HCT116 (cell line): ENCODE measurements around the gene PTPRJ. TPM values are rescaled to one million over a fixed set of nuclear protein-coding genes. Genes with fewer than 3 reads are reported as not detected.

ENCODE experiments used
- ATAC-seq: fragments of 200-7000 bp; cut with Tn5 transposase; 2 replicates; pipeline ENCODE4 v1.9.1; 2020; ENCODE audit warnings: mild to moderate bottlenecking, moderate library complexity
- BruUV-seq: library from RNA; stranded (reverse); fragments of 400-500 nt; replicated peaks from 2 replicates; lab custom pipeline; 2021; lab: Mats Ljungman, UMichigan
- CTCF ChIA-PET: fragments of 300-600 bp; sonication (Branson Sonifier 250); formaldehyde crosslinking; loops from one replicate; lab custom pipeline; 2021; ENCODE audit warnings: antibody characterized with exemption; lab: Charles Lee
- POLR2A ChIA-PET: fragments of 300-600, 350-600 bp; sonication (Branson Sonifier 250); formaldehyde crosslinking; loops from one replicate; lab custom pipeline; 2021; ENCODE audit warnings: antibody characterized with exemption; lab: Charles Lee
- RAD21 ChIA-PET, 2 experiments: fragments of 300-600 bp; sonication (Branson Sonifier 250); formaldehyde crosslinking; loops; one replicate each; lab custom pipeline; 2023; ENCODE audit warnings: low total read pairs in 2 of 2; ENCODE audit not compliant: uncharacterized antibody in 2 of 2, unreplicated experiment in 2 of 2, low non-redundant PET in 1 of 2; lab: Charles Lee
- DNase-seq: peaks from one replicate; pipeline ENCODE4 v3.0.0-alpha.2; 2010; ENCODE audit warnings: low read depth, low spot score
- H2AFZ ChIP-seq: fragments of 200-600 bp; shearing (Covaris generic), sonication (generic); 2 replicates; pipeline ENCODE4 v1.6.1; 2017; ENCODE audit warnings: low read depth, mixed run types, mixed read lengths, antibody characterized with exemption, low read length; ENCODE audit not compliant: poor library complexity, severe bottlenecking
- H3K27ac ChIP-seq: 2 replicates; pipeline ENCODE4 v1.5.1; 2012; ENCODE audit warnings: low read depth, low read length
- H3K27me3 ChIP-seq: fragments of 200-600 bp; sonication (generic); 2 replicates; pipeline ENCODE4 v1.6.1; 2016; ENCODE audit warnings: mixed run types, low read length, mixed read lengths; ENCODE audit not compliant: insufficient read depth
- H3K36me3 ChIP-seq, 2 experiments: fragments of 200-500 bp in 1 of 2; fragments of 200-600 bp in 1 of 2; sonication (Bioruptor generic) in 1 of 2; sonication (generic) in 1 of 2; 2 replicates each; pipeline versions ENCODE4 v1.5.1 to v1.6.1; 2014 to 2016; ENCODE audit warnings: low read length in 2 of 2, inconsistent platforms in 1 of 2, mixed read lengths in 1 of 2, mixed run types in 1 of 2; ENCODE audit not compliant: insufficient read depth in 2 of 2, control insufficient read depth in 1 of 2
- H3K4me1 ChIP-seq, 2 experiments: fragments of 200-600 bp in 1 of 2; sonication (generic) in 1 of 2; 2 replicates each; pipeline versions ENCODE4 v1.5.1 to v1.6.1; 2012 to 2017; ENCODE audit warnings: low read length in 2 of 2, inconsistent platforms in 1 of 2, mild to moderate bottlenecking in 1 of 2, mixed read lengths in 1 of 2, mixed run types in 1 of 2, moderate library complexity in 1 of 2; ENCODE audit not compliant: insufficient read depth in 2 of 2, control insufficient read depth in 1 of 2
- H3K4me2 ChIP-seq: fragments of 200-600 bp; sonication (generic); 2 replicates; pipeline ENCODE4 v1.6.1; 2017; ENCODE audit warnings: mixed run types, low read length, mixed read lengths
- H3K4me3 ChIP-seq, 2 experiments: fragments of 200-600 bp in 1 of 2; sonication (generic) in 1 of 2; replicated peaks in 1 of 2; 2 replicates each; pipeline ENCODE4 v1.5.1; 2011 to 2016; ENCODE audit warnings: low read length in 2 of 2, control low read depth in 1 of 2, low read depth in 1 of 2, mild to moderate bottlenecking in 1 of 2, mixed read lengths in 1 of 2, mixed run types in 1 of 2
- H3K79me2 ChIP-seq: fragments of 200-600 bp; sonication (generic); 2 replicates; pipeline ENCODE4 v1.6.1; 2017; ENCODE audit warnings: mild to moderate bottlenecking, mixed run types, low read length, moderate library complexity, mixed read lengths; ENCODE audit not compliant: insufficient read depth
- H3K9ac ChIP-seq: fragments of 200-600 bp; sonication (generic); 2 replicates; pipeline ENCODE4 v1.6.1; 2016; ENCODE audit warnings: low read length, mixed read lengths
- H3K9me2 ChIP-seq: fragments of 200-600 bp; sonication (generic), shearing (Covaris generic); 2 replicates; pipeline ENCODE4 v1.6.1; 2017; ENCODE audit warnings: mixed run types, mild to moderate bottlenecking, moderate library complexity; ENCODE audit not compliant: insufficient read depth
- H3K9me3 ChIP-seq, 2 experiments: fragments of 200-500 bp in 1 of 2; fragments of 200-600 bp in 1 of 2; sonication (Bioruptor generic) in 1 of 2; sonication (generic) in 1 of 2; 2 replicates each; pipeline ENCODE4 v1.6.1; 2014 to 2017; ENCODE audit warnings: low read length in 2 of 2, mixed read lengths in 2 of 2, inconsistent platforms in 1 of 2, low read depth in 1 of 2, mild to moderate bottlenecking in 1 of 2, mixed run types in 1 of 2, moderate library complexity in 1 of 2; ENCODE audit not compliant: control insufficient read depth in 1 of 2, insufficient read depth in 1 of 2
- H4K20me1 ChIP-seq: fragments of 200-600 bp; sonication (generic), shearing (Covaris generic); 2 replicates; pipeline ENCODE4 v1.6.1; 2017; ENCODE audit warnings: mixed run types, mild to moderate bottlenecking, moderate library complexity; ENCODE audit not compliant: insufficient read depth
- CBX3 ChIP-seq: IDR thresholded peaks from 2 replicates; pipeline ENCODE4 v1.6.1; 2012; ENCODE audit warnings: low read depth
- CEBPB ChIP-seq: IDR thresholded peaks from 2 replicates; pipeline ENCODE4 v1.6.1; 2012; ENCODE audit warnings: low read depth
- ELF1 ChIP-seq: IDR thresholded peaks from 2 replicates; pipeline ENCODE4 v1.6.1; 2012; ENCODE audit warnings: low read depth, borderline replicate concordance
- EZH2phosphoT487 ChIP-seq: fragments of 200-600 bp; IDR thresholded peaks from 2 replicates; pipeline ENCODE4 v1.6.1; 2018; ENCODE audit warnings: antibody characterized with exemption, borderline replicate concordance
- FOSL1 ChIP-seq: IDR thresholded peaks from 2 replicates; pipeline ENCODE4 v1.6.1; 2012; ENCODE audit warnings: low read depth
- JUND ChIP-seq: IDR thresholded peaks from 2 replicates; pipeline ENCODE4 v1.6.1; 2012
- RAD21 ChIP-seq: IDR thresholded peaks from 2 replicates; pipeline ENCODE4 v1.6.1; 2012; ENCODE audit warnings: low read depth, mild to moderate bottlenecking
- TCF7L2 ChIP-seq: IDR thresholded peaks from 2 replicates; pipeline ENCODE4 v1.7.0; 2011; ENCODE audit warnings: borderline replicate concordance, inconsistent platforms; ENCODE audit not compliant: insufficient read depth, insufficient read length; ENCODE audit errors: extremely low read depth
- YY1 ChIP-seq: IDR thresholded peaks from 2 replicates; pipeline ENCODE4 v1.6.1; 2011; ENCODE audit warnings: low read length, low read depth, moderate library complexity, mild to moderate bottlenecking; ENCODE audit not compliant: insufficient replicate concordance; ENCODE audit errors: extremely low read depth
- ZFX ChIP-seq: fragments of 450-650 bp; IDR thresholded peaks from 2 replicates; pipeline ENCODE4 v1.6.1; 2017
- ZNF274 ChIP-seq: fragments of 200-500 bp; sonication (Bioruptor generic); IDR thresholded peaks from 2 replicates; pipeline ENCODE4 v1.6.1; 2014; ENCODE audit warnings: mild to moderate bottlenecking, low read depth, low read length, inconsistent platforms
- intact Hi-C: fragments of 100-400 bp; cut with micrococcal nuclease; formaldehyde crosslinking; loops from 2 replicates; pipeline ENCODE4 v1.10.0; 2022
- total RNA-seq: library from RNA; stranded (reverse); gene quantifications from one replicate; pipeline ENCODE4 v1.2.1, GENCODE V29; 2021; ENCODE audit not compliant: unreplicated experiment
- TF ChIP-seq, protein P1 (sequence below): IDR thresholded peaks from 2 replicates; pipeline ENCODE4 v1.6.1; 2011; ENCODE audit warnings: mild to moderate bottlenecking, low read length, moderate library complexity; ENCODE audit not compliant: insufficient replicate concordance; ENCODE audit errors: extremely low read depth
- TF ChIP-seq, protein P2 (sequence below), 3 experiments: fragments of 200-600 bp in 1 of 3; sonication (generic) in 1 of 3; IDR thresholded peaks in 2 of 3; conservative IDR thresholded peaks in 1 of 3; 2 replicates each; pipeline ENCODE4 v1.5.1; 2012 to 2017; ENCODE audit warnings: low read depth in 2 of 3, low read length in 2 of 3, antibody characterized with exemption in 1 of 3, borderline replicate concordance in 1 of 3, control low read depth in 1 of 3, mild to moderate bottlenecking in 1 of 3, mixed read lengths in 1 of 3, mixed run types in 1 of 3, moderate library complexity in 1 of 3; ENCODE audit not compliant: insufficient read depth in 1 of 3
- TF ChIP-seq, protein P3 (sequence below): IDR thresholded peaks from 2 replicates; pipeline ENCODE4 v1.6.1; 2012; ENCODE audit warnings: low read depth
- TF ChIP-seq, protein P4 (sequence below): IDR thresholded peaks from 2 replicates; pipeline ENCODE4 v1.6.1; 2012
- TF ChIP-seq, protein P5 (sequence below): IDR thresholded peaks from 2 replicates; pipeline ENCODE4 v1.6.1; 2012

The PTPRJ gene
- total RNA-seq, 1 experiment from 2014 or later = 19.1 TPM

DNA sequence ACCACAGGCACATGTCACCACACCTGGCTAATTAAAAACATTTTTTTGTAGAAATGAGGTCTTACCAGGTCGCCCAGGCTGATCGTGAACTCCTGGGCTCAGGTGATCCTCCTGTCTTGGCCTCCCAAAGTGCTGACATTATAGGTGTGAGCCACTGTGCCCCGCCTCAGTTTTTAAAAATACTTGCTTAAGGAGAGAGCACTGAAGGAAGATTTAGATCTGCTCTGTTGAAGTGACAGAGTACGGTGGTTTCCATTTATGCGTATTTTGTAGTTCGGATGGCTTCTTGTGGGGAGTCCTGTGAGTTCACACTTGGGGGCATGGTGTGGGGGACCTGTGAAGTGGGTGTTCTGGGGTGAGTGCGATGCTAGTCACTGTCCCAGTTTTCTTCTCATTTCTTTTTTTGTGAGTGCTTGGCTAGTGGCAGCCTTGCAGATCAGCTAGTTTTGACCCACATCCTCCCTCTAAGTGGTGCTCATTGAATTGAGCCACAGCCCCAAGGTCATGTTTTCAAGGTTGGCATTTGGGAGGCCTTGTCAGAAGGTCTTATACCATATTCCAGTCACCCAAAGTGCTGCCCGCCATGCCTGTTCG, 31.5 kb downstream of the PTPRJ start:
- Histone ChIP-seq H3K4me2 (no peak overlapping the region), H3K9me2 (no peaks in the 10 kb centered on the region), H3K4me3 (no peak overlapping the region), H3K27me3 (no peaks in the 10 kb centered on the region), H3K36me3 (no peaks in the 10 kb centered on the region), H3K27ac (no peak overlapping the region), H4K20me1 (no peaks in the 10 kb centered on the region), H3K4me1 (peaks cover 8 to 16% of the 10 kb centered on the region in 2 experiments), H3K79me2 (peaks cover 20% of the 10 kb centered on the region), H3K9me3 (no peaks in the 10 kb centered on the region), H3K9ac (no peak overlapping the region), H2AFZ (no peak overlapping the region)
- ATAC-seq (no peak), DNase-seq (no peak)
- no TSS peak for BruUV-seq
- ChIA-PET RAD21 (no interaction called here), POLR2A (no interaction called here), CTCF (no interaction called here)
- TF ChIP-seq, protein P1, sequence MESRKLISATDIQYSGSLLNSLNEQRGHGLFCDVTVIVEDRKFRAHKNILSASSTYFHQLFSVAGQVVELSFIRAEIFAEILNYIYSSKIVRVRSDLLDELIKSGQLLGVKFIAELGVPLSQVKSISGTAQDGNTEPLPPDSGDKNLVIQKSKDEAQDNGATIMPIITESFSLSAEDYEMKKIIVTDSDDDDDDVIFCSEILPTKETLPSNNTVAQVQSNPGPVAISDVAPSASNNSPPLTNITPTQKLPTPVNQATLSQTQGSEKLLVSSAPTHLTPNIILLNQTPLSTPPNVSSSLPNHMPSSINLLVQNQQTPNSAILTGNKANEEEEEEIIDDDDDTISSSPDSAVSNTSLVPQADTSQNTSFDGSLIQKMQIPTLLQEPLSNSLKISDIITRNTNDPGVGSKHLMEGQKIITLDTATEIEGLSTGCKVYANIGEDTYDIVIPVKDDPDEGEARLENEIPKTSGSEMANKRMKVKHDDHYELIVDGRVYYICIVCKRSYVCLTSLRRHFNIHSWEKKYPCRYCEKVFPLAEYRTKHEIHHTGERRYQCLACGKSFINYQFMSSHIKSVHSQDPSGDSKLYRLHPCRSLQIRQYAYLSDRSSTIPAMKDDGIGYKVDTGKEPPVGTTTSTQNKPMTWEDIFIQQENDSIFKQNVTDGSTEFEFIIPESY = no peak
- no peak for TF ChIP-seq ZFX
- TF ChIP-seq JUND = no peak
- TF ChIP-seq TCF7L2 = no peak
- TF ChIP-seq, protein P2, sequence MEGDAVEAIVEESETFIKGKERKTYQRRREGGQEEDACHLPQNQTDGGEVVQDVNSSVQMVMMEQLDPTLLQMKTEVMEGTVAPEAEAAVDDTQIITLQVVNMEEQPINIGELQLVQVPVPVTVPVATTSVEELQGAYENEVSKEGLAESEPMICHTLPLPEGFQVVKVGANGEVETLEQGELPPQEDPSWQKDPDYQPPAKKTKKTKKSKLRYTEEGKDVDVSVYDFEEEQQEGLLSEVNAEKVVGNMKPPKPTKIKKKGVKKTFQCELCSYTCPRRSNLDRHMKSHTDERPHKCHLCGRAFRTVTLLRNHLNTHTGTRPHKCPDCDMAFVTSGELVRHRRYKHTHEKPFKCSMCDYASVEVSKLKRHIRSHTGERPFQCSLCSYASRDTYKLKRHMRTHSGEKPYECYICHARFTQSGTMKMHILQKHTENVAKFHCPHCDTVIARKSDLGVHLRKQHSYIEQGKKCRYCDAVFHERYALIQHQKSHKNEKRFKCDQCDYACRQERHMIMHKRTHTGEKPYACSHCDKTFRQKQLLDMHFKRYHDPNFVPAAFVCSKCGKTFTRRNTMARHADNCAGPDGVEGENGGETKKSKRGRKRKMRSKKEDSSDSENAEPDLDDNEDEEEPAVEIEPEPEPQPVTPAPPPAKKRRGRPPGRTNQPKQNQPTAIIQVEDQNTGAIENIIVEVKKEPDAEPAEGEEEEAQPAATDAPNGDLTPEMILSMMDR (IDR thresholded peaks at IDR 0.05 in 2 of 3, conservative IDR thresholded peaks at IDR 0.05 in 1 of 3; ENCODE audit: borderline replicate concordance in 1 of 3, insufficient read depth in 1 of 3, low read depth in 2 of 3, low read length in 2 of 3) = no peak
- TF ChIP-seq, protein P3, sequence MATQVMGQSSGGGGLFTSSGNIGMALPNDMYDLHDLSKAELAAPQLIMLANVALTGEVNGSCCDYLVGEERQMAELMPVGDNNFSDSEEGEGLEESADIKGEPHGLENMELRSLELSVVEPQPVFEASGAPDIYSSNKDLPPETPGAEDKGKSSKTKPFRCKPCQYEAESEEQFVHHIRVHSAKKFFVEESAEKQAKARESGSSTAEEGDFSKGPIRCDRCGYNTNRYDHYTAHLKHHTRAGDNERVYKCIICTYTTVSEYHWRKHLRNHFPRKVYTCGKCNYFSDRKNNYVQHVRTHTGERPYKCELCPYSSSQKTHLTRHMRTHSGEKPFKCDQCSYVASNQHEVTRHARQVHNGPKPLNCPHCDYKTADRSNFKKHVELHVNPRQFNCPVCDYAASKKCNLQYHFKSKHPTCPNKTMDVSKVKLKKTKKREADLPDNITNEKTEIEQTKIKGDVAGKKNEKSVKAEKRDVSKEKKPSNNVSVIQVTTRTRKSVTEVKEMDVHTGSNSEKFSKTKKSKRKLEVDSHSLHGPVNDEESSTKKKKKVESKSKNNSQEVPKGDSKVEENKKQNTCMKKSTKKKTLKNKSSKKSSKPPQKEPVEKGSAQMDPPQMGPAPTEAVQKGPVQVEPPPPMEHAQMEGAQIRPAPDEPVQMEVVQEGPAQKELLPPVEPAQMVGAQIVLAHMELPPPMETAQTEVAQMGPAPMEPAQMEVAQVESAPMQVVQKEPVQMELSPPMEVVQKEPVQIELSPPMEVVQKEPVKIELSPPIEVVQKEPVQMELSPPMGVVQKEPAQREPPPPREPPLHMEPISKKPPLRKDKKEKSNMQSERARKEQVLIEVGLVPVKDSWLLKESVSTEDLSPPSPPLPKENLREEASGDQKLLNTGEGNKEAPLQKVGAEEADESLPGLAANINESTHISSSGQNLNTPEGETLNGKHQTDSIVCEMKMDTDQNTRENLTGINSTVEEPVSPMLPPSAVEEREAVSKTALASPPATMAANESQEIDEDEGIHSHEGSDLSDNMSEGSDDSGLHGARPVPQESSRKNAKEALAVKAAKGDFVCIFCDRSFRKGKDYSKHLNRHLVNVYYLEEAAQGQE = no peak
- no peak for TF ChIP-seq CEBPB
- TF ChIP-seq FOSL1 = no peak
- no peak for TF ChIP-seq ELF1
- TF ChIP-seq CBX3 = no peak
- TF ChIP-seq EZH2phosphoT487 = no peak
- TF ChIP-seq, protein P4, sequence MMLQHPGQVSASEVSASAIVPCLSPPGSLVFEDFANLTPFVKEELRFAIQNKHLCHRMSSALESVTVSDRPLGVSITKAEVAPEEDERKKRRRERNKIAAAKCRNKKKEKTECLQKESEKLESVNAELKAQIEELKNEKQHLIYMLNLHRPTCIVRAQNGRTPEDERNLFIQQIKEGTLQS = no peak
- TF ChIP-seq RAD21 = no peak
- no peak for TF ChIP-seq ZNF274
- no peak for TF ChIP-seq YY1
- TF ChIP-seq, protein P5, sequence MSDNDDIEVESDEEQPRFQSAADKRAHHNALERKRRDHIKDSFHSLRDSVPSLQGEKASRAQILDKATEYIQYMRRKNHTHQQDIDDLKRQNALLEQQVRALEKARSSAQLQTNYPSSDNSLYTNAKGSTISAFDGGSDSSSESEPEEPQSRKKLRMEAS = no peak
- intact Hi-C loops = no loop called here
